Colonic mucosa (tissue), 4 donors: Measurements from ENCODE around the gene TAF10. TPM values are rescaled to one million over a fixed set of nuclear protein-coding genes. Genes with fewer than 3 reads are reported as not detected.

Experiments used
- DNase-seq: peaks from one replicate; pipeline ENCODE4 v3.0.0-alpha.2; 2020
- H3K27ac ChIP-seq: fragments of 200-600 bp; one replicate; pipeline ENCODE4 v1.8.0; 2021
- H3K27me3 ChIP-seq: fragments of 200-600 bp; one replicate; pipeline ENCODE4 v1.8.0; 2021
- H3K36me3 ChIP-seq: fragments of 200-600 bp; one replicate; pipeline ENCODE4 v1.8.0; 2021
- H3K4me1 ChIP-seq: fragments of 200-600 bp; one replicate; pipeline ENCODE4 v1.8.0; 2021; ENCODE audit warnings: mild to moderate bottlenecking
- H3K4me3 ChIP-seq: fragments of 200-600 bp; one replicate; pipeline ENCODE4 v1.8.0; 2021
- H3K9ac ChIP-seq, 2 donors: one replicate each; pipeline ENCODE4 v1.7.0; 2013; ENCODE audit warnings: control low read depth in 2 of 2, low read depth in 2 of 2, low read length in 2 of 2
- H3K9me3 ChIP-seq: fragments of 200-600 bp; one replicate; pipeline ENCODE4 v1.8.0; 2021
- intact Hi-C: fragments of 100-400 bp; cut with DNase I; formaldehyde crosslinking; loops from one replicate; pipeline ENCODE4 v1.14.1; 2022
- total RNA-seq, 2 donors: library from RNA; stranded (reverse); fragmentation: NEBNext Ultra II Directional in 1 of 2; extraction: Animal tissue kit (Norgen Biotek cat#: 25700) in 1 of 2; gene quantifications; one replicate each; pipeline ENCODE4 v1.2.1, GENCODE V29; 2021
- TF ChIP-seq, protein P1 (sequence below): fragments of 200-600 bp; IDR thresholded peaks from one replicate; pipeline ENCODE4 v1.8.0; 2022; ENCODE audit warnings: antibody characterized with exemption, mild to moderate bottlenecking
- donor health status: healthy.
- donor health status: DM: no; HTN: no; CAD: no.
- donor health status: DM: no; HTN: no; CAD: no.

TAF10 gene
- total RNA-seq, 2 donors from 2014 or later: 123 to 142 TPM

DNA sequence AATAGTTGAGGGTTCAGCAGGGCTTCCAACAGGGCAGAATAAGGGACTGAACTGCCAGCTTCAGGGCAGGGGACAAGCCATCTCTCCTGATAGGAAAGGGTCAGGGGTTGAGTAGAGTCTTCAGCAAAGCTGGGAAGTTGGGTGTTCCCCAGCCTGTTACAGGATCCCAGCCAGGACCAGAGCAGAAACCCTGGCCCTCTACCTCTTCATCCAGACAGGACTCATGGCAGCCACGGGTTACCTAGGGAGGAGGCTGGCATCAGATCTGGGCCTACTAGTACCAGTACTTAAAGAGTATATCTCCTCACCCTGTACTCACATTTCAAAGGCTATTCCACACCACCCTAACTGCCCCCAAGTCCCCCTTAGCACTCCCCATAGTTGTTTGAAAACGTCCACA lies 2.4 kb upstream of the TAF10 start:
- Histone ChIP-seq H3K4me1 (peaks cover 12% of the 10 kb centered on the region), H3K27ac (no peak overlapping the region), H3K9me3 (no peaks in the 10 kb centered on the region), H3K4me3 (no peak overlapping the region), H3K9ac (no peak overlapping the region), H3K27me3 (no peaks in the 10 kb centered on the region), H3K36me3 (peaks cover 8% of the 10 kb centered on the region)
- no peak for DNase-seq
- intact Hi-C loops: no loop called here
- TF ChIP-seq, protein P1, sequence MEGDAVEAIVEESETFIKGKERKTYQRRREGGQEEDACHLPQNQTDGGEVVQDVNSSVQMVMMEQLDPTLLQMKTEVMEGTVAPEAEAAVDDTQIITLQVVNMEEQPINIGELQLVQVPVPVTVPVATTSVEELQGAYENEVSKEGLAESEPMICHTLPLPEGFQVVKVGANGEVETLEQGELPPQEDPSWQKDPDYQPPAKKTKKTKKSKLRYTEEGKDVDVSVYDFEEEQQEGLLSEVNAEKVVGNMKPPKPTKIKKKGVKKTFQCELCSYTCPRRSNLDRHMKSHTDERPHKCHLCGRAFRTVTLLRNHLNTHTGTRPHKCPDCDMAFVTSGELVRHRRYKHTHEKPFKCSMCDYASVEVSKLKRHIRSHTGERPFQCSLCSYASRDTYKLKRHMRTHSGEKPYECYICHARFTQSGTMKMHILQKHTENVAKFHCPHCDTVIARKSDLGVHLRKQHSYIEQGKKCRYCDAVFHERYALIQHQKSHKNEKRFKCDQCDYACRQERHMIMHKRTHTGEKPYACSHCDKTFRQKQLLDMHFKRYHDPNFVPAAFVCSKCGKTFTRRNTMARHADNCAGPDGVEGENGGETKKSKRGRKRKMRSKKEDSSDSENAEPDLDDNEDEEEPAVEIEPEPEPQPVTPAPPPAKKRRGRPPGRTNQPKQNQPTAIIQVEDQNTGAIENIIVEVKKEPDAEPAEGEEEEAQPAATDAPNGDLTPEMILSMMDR: no peak

DNA sequence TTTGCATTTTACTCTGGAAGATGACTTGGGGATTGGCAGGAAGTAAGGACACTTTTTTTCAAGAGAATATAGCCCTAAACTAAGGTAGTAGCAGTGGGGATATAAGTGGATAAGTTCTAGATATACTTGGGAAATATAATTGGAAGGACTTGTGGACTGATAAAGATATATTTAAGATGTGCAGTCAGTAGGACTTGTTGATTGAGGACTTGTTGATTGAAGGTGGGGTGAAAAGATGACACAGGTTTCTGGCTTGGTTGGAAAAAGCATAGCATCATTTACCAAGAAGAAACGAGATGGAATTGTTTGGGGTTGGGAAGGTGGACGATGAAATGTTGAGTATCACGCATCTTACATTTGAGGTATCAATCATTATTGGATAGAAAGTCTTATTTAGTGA lies 1.5 kb upstream of the TAF10 start:
- Histone ChIP-seq H3K27ac (peak overlapping the region; percentile 100), H3K4me1 (peaks cover 12% of the 10 kb centered on the region), H3K9ac (peak overlapping the region in 1 of 2 donors; percentile 91), H3K36me3 (peaks cover 17% of the 10 kb centered on the region), H3K9me3 (no peaks in the 10 kb centered on the region), H3K4me3 (peak overlapping the region; percentile 76), H3K27me3 (no peaks in the 10 kb centered on the region)
- TF ChIP-seq, protein P1: no peak
- intact Hi-C loops: no loop called here
- no peak for DNase-seq

DNA sequence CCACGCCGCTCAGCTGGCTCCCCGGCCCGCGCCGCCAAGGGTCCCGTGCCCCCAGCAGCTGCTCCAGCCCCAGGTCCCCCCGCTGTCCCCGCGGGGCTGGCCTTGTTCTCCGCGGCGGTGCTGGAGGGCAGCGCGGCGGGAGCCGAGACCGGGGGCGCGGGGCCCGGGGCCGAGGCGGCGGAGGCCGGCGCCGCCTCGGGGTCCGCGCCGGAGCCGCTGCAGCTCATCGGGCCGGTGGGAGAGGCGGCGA lies 128 bp downstream of the TAF10 start:
- H3K4me1 ChIP-seq: peaks cover 14% of the 10 kb centered on the region
- H3K36me3 ChIP-seq: peaks cover 23% of the 10 kb centered on the region
- TF ChIP-seq, protein P1: no peak
- H3K27ac ChIP-seq: peak overlapping the region; percentile 100
- peak overlapping the region; percentile 86 to 97 for H3K9ac ChIP-seq
- H3K4me3 ChIP-seq: peak overlapping the region; percentile 76
- intact Hi-C loops: no loop called here
- DNase-seq: no peak
- H3K27me3 ChIP-seq: no peaks in the 10 kb centered on the region
- H3K9me3 ChIP-seq: no peaks in the 10 kb centered on the region

GRCh38 chr11:6611092-6611962 lies 689 bp downstream of the TAF10 start:
- H3K4me3 ChIP-seq: peak overlapping the region; percentile 76
- H3K9ac ChIP-seq: peak overlapping the region; percentile 86 to 97
- peak overlapping the region; percentile 100 for H3K27ac ChIP-seq
- TF ChIP-seq, protein P1: no peak
- H3K4me1 ChIP-seq: peaks cover 17% of the 10 kb centered on the region
- intact Hi-C loops: no loop called here
- H3K9me3 ChIP-seq: no peaks in the 10 kb centered on the region
- no peaks in the 10 kb centered on the region for H3K27me3 ChIP-seq
- peaks cover 23% of the 10 kb centered on the region for H3K36me3 ChIP-seq
- DNase-seq: peak; percentile 47

- Histone ChIP-seq H3K4me3 (peak overlapping the region; percentile 76), H3K27ac (no peak overlapping the region), H3K9me3 (no peaks in the 10 kb centered on the region), H3K4me1 (peaks cover 20% of the 10 kb centered on the region), H3K9ac (no peak overlapping the region), H3K36me3 (peaks cover 23% of the 10 kb centered on the region), H3K27me3 (no peaks in the 10 kb centered on the region)
- DNase-seq: peak; percentile 19
- intact Hi-C loops: no loop called here
- TF ChIP-seq, protein P1: no peak
Observed at GRCh38 chr11:6610591-6610990, 1.4 kb downstream of the TAF10 start.
